HCT116 (cell line): ENCODE data around the gene ADCY2. TPM values are rescaled to one million over a fixed set of nuclear protein-coding genes. Genes with fewer than 3 reads are reported as not detected.

Experiments used
- ATAC-seq: fragments of 200-7000 bp; cut with Tn5 transposase; 2 replicates; pipeline ENCODE4 v1.9.1; 2020; ENCODE audit warnings: mild to moderate bottlenecking, moderate library complexity
- BruUV-seq: library from RNA; stranded (reverse); fragments of 400-500 nt; replicated peaks from 2 replicates; lab custom pipeline; 2021; lab: Mats Ljungman, UMichigan
- CTCF ChIA-PET: fragments of 300-600 bp; sonication (Branson Sonifier 250); formaldehyde crosslinking; loops from one replicate; lab custom pipeline; 2021; ENCODE audit warnings: antibody characterized with exemption; lab: Charles Lee
- POLR2A ChIA-PET: fragments of 300-600, 350-600 bp; sonication (Branson Sonifier 250); formaldehyde crosslinking; loops from one replicate; lab custom pipeline; 2021; ENCODE audit warnings: antibody characterized with exemption; lab: Charles Lee
- RAD21 ChIA-PET, 2 experiments: fragments of 300-600 bp; sonication (Branson Sonifier 250); formaldehyde crosslinking; loops; one replicate each; lab custom pipeline; 2023; ENCODE audit warnings: low total read pairs in 2 of 2; ENCODE audit not compliant: uncharacterized antibody in 2 of 2, unreplicated experiment in 2 of 2, low non-redundant PET in 1 of 2; lab: Charles Lee
- DNase-seq: peaks from one replicate; pipeline ENCODE4 v3.0.0-alpha.2; 2010; ENCODE audit warnings: low read depth, low spot score
- H2AFZ ChIP-seq: fragments of 200-600 bp; shearing (Covaris generic), sonication (generic); 2 replicates; pipeline ENCODE4 v1.6.1; 2017; ENCODE audit warnings: low read depth, mixed run types, mixed read lengths, antibody characterized with exemption, low read length; ENCODE audit not compliant: poor library complexity, severe bottlenecking
- H3K27ac ChIP-seq: 2 replicates; pipeline ENCODE4 v1.5.1; 2012; ENCODE audit warnings: low read depth, low read length
- H3K27me3 ChIP-seq: fragments of 200-600 bp; sonication (generic); 2 replicates; pipeline ENCODE4 v1.6.1; 2016; ENCODE audit warnings: mixed run types, low read length, mixed read lengths; ENCODE audit not compliant: insufficient read depth
- H3K36me3 ChIP-seq, 2 experiments: fragments of 200-500 bp in 1 of 2; fragments of 200-600 bp in 1 of 2; sonication (Bioruptor generic) in 1 of 2; sonication (generic) in 1 of 2; 2 replicates each; pipeline versions ENCODE4 v1.5.1 to v1.6.1; 2014 to 2016; ENCODE audit warnings: low read length in 2 of 2, inconsistent platforms in 1 of 2, mixed read lengths in 1 of 2, mixed run types in 1 of 2; ENCODE audit not compliant: insufficient read depth in 2 of 2, control insufficient read depth in 1 of 2
- H3K4me1 ChIP-seq, 2 experiments: fragments of 200-600 bp in 1 of 2; sonication (generic) in 1 of 2; 2 replicates each; pipeline versions ENCODE4 v1.5.1 to v1.6.1; 2012 to 2017; ENCODE audit warnings: low read length in 2 of 2, inconsistent platforms in 1 of 2, mild to moderate bottlenecking in 1 of 2, mixed read lengths in 1 of 2, mixed run types in 1 of 2, moderate library complexity in 1 of 2; ENCODE audit not compliant: insufficient read depth in 2 of 2, control insufficient read depth in 1 of 2
- H3K4me2 ChIP-seq: fragments of 200-600 bp; sonication (generic); 2 replicates; pipeline ENCODE4 v1.6.1; 2017; ENCODE audit warnings: mixed run types, low read length, mixed read lengths
- H3K4me3 ChIP-seq, 2 experiments: fragments of 200-600 bp in 1 of 2; sonication (generic) in 1 of 2; replicated peaks in 1 of 2; 2 replicates each; pipeline ENCODE4 v1.5.1; 2011 to 2016; ENCODE audit warnings: low read length in 2 of 2, control low read depth in 1 of 2, low read depth in 1 of 2, mild to moderate bottlenecking in 1 of 2, mixed read lengths in 1 of 2, mixed run types in 1 of 2
- H3K79me2 ChIP-seq: fragments of 200-600 bp; sonication (generic); 2 replicates; pipeline ENCODE4 v1.6.1; 2017; ENCODE audit warnings: mild to moderate bottlenecking, mixed run types, low read length, moderate library complexity, mixed read lengths; ENCODE audit not compliant: insufficient read depth
- H3K9ac ChIP-seq: fragments of 200-600 bp; sonication (generic); 2 replicates; pipeline ENCODE4 v1.6.1; 2016; ENCODE audit warnings: low read length, mixed read lengths
- H3K9me2 ChIP-seq: fragments of 200-600 bp; sonication (generic), shearing (Covaris generic); 2 replicates; pipeline ENCODE4 v1.6.1; 2017; ENCODE audit warnings: mixed run types, mild to moderate bottlenecking, moderate library complexity; ENCODE audit not compliant: insufficient read depth
- H3K9me3 ChIP-seq, 2 experiments: fragments of 200-500 bp in 1 of 2; fragments of 200-600 bp in 1 of 2; sonication (Bioruptor generic) in 1 of 2; sonication (generic) in 1 of 2; 2 replicates each; pipeline ENCODE4 v1.6.1; 2014 to 2017; ENCODE audit warnings: low read length in 2 of 2, mixed read lengths in 2 of 2, inconsistent platforms in 1 of 2, low read depth in 1 of 2, mild to moderate bottlenecking in 1 of 2, mixed run types in 1 of 2, moderate library complexity in 1 of 2; ENCODE audit not compliant: control insufficient read depth in 1 of 2, insufficient read depth in 1 of 2
- H4K20me1 ChIP-seq: fragments of 200-600 bp; sonication (generic), shearing (Covaris generic); 2 replicates; pipeline ENCODE4 v1.6.1; 2017; ENCODE audit warnings: mixed run types, mild to moderate bottlenecking, moderate library complexity; ENCODE audit not compliant: insufficient read depth
- ATF3 ChIP-seq: IDR thresholded peaks from 2 replicates; pipeline ENCODE4 v1.6.1; 2012
- CBX3 ChIP-seq: IDR thresholded peaks from 2 replicates; pipeline ENCODE4 v1.6.1; 2012; ENCODE audit warnings: low read depth
- CTCF ChIP-seq, 3 experiments: fragments of 200-600 bp in 1 of 3; sonication (generic) in 1 of 3; IDR thresholded peaks in 2 of 3; conservative IDR thresholded peaks in 1 of 3; 2 replicates each; pipeline ENCODE4 v1.5.1; 2012 to 2017; ENCODE audit warnings: low read depth in 2 of 3, low read length in 2 of 3, antibody characterized with exemption in 1 of 3, borderline replicate concordance in 1 of 3, control low read depth in 1 of 3, mild to moderate bottlenecking in 1 of 3, mixed read lengths in 1 of 3, mixed run types in 1 of 3, moderate library complexity in 1 of 3; ENCODE audit not compliant: insufficient read depth in 1 of 3
- EZH2 ChIP-seq: fragments of 200-600 bp; sonication (generic); IDR thresholded peaks from 2 replicates; pipeline ENCODE4 v1.6.1; 2017; ENCODE audit warnings: antibody characterized with exemption, mixed run types
- EZH2phosphoT487 ChIP-seq: fragments of 200-600 bp; IDR thresholded peaks from 2 replicates; pipeline ENCODE4 v1.6.1; 2018; ENCODE audit warnings: antibody characterized with exemption, borderline replicate concordance
- JUND ChIP-seq: IDR thresholded peaks from 2 replicates; pipeline ENCODE4 v1.6.1; 2012
- MAX ChIP-seq: IDR thresholded peaks from 2 replicates; pipeline ENCODE4 v1.6.1; 2012
- POLR2A ChIP-seq: IDR thresholded peaks from 2 replicates; pipeline ENCODE4 v1.7.0; 2011; ENCODE audit warnings: borderline replicate concordance; ENCODE audit not compliant: insufficient read depth, insufficient read length; ENCODE audit errors: extremely low read depth
- POLR2AphosphoS5 ChIP-seq: IDR thresholded peaks from 2 replicates; pipeline ENCODE4 v1.6.1; 2011; ENCODE audit warnings: mild to moderate bottlenecking, low read depth, low read length, moderate library complexity
- SIN3A ChIP-seq: IDR thresholded peaks from 2 replicates; pipeline ENCODE4 v1.6.1; 2012; ENCODE audit warnings: low read depth
- SP1 ChIP-seq: IDR thresholded peaks from 2 replicates; pipeline ENCODE4 v1.6.1; 2012; ENCODE audit warnings: low read depth
- TCF7L2 ChIP-seq: IDR thresholded peaks from 2 replicates; pipeline ENCODE4 v1.7.0; 2011; ENCODE audit warnings: borderline replicate concordance, inconsistent platforms; ENCODE audit not compliant: insufficient read depth, insufficient read length; ENCODE audit errors: extremely low read depth
- YY1 ChIP-seq: IDR thresholded peaks from 2 replicates; pipeline ENCODE4 v1.6.1; 2011; ENCODE audit warnings: low read length, low read depth, moderate library complexity, mild to moderate bottlenecking; ENCODE audit not compliant: insufficient replicate concordance; ENCODE audit errors: extremely low read depth
- ZBTB33 ChIP-seq: IDR thresholded peaks from 2 replicates; pipeline ENCODE4 v1.6.1; 2011; ENCODE audit warnings: mild to moderate bottlenecking, low read length, moderate library complexity; ENCODE audit not compliant: insufficient replicate concordance; ENCODE audit errors: extremely low read depth
- ZFX ChIP-seq: fragments of 450-650 bp; IDR thresholded peaks from 2 replicates; pipeline ENCODE4 v1.6.1; 2017
- ZNF274 ChIP-seq: fragments of 200-500 bp; sonication (Bioruptor generic); IDR thresholded peaks from 2 replicates; pipeline ENCODE4 v1.6.1; 2014; ENCODE audit warnings: mild to moderate bottlenecking, low read depth, low read length, inconsistent platforms
- intact Hi-C: fragments of 100-400 bp; cut with micrococcal nuclease; formaldehyde crosslinking; loops from 2 replicates; pipeline ENCODE4 v1.10.0; 2022
- total RNA-seq: library from RNA; stranded (reverse); gene quantifications from one replicate; pipeline ENCODE4 v1.2.1, GENCODE V29; 2021; ENCODE audit not compliant: unreplicated experiment

The ADCY2 gene
- total RNA-seq, 1 experiment from 2014 or later = 0.15 TPM

- ChIA-PET POLR2A (no interaction called here), RAD21 (no interaction called here), CTCF (no interaction called here)
- H3K9me2 ChIP-seq = no peaks in the 10 kb centered on the region
- no peak overlapping the region for H3K27ac ChIP-seq
- no peaks in the 10 kb centered on the region for H3K36me3 ChIP-seq
- no peaks in the 10 kb centered on the region for H3K79me2 ChIP-seq
- no peaks in the 10 kb centered on the region for H4K20me1 ChIP-seq
- peaks cover 0 to 29% of the 10 kb centered on the region in 2 experiments; a peak in 2 of 4 replicates for H3K9me3 ChIP-seq
- H2AFZ ChIP-seq = no peak overlapping the region
- DNase-seq (no peak), ATAC-seq (no peak)
- H3K9ac ChIP-seq = no peak overlapping the region
- no peak overlapping the region for H3K4me3 ChIP-seq
- intact Hi-C loops = no loop called here
- no TSS peak for BruUV-seq
- no peak overlapping the region for H3K4me2 ChIP-seq
- H3K4me1 ChIP-seq = no peaks in the 10 kb centered on the region
- TF ChIP-seq EZH2phosphoT487 = no peak
- TF ChIP-seq ZNF274 = no peak
- TF ChIP-seq SP1 = no peak
- TF ChIP-seq CTCF (IDR thresholded peaks at IDR 0.05 in 2 of 3, conservative IDR thresholded peaks at IDR 0.05 in 1 of 3; ENCODE audit: borderline replicate concordance in 1 of 3, insufficient read depth in 1 of 3, low read depth in 2 of 3, low read length in 2 of 3) = no peak
- TF ChIP-seq POLR2AphosphoS5 = no peak
- no peak for TF ChIP-seq EZH2
- no peak for TF ChIP-seq TCF7L2
- no peaks in the 10 kb centered on the region for H3K27me3 ChIP-seq
These were observed 39.6 kb downstream of the ADCY2 start for GRCh38 chr5:7435503-7435902.

GRCh38 chr5:7436521-7436920 lies 40.6 kb downstream of the ADCY2 start:
- H2AFZ ChIP-seq = no peak overlapping the region
- no peaks in the 10 kb centered on the region for H3K9me2 ChIP-seq
- H3K4me3 ChIP-seq = no peak overlapping the region
- H3K27ac ChIP-seq = no peak overlapping the region
- BruUV-seq = no TSS peak
- no peaks in the 10 kb centered on the region for H3K4me1 ChIP-seq
- POLR2A ChIA-PET = no interaction called here
- no peak overlapping the region for H3K9ac ChIP-seq
- H3K79me2 ChIP-seq = no peaks in the 10 kb centered on the region
- no peaks in the 10 kb centered on the region for H3K36me3 ChIP-seq
- H3K9me3 ChIP-seq = peaks cover 4 to 26% of the 10 kb centered on the region in 2 experiments; a peak in 2 of 4 replicates
- DNase-seq (no peak), ATAC-seq (no peak)
- RAD21 ChIA-PET = no interaction called here
- H3K27me3 ChIP-seq = no peaks in the 10 kb centered on the region
- H4K20me1 ChIP-seq = no peaks in the 10 kb centered on the region
- intact Hi-C loops = no loop called here
- H3K4me2 ChIP-seq = no peak overlapping the region
- CTCF ChIA-PET = no interaction called here
- TF ChIP-seq POLR2A (no peak), JUND (no peak), EZH2 (no peak), ATF3 (no peak), CBX3 (no peak), SIN3A (no peak), ZNF274 (no peak), MAX (no peak), ZBTB33 (no peak), YY1 (no peak), ZFX (no peak)
